NT2/D1 (cell line): ENCODE measurements around the gene CTDP1.

ENCODE experiments used
- SUZ12 ChIP-seq: IDR thresholded peaks from 2 replicates; pipeline ENCODE4 v1.6.1; 2011; ENCODE audit not compliant: insufficient read length, insufficient read depth; ENCODE audit errors: extremely low read depth
- YY1 ChIP-seq: IDR thresholded peaks from 2 replicates; pipeline ENCODE4 v1.6.1; 2011; ENCODE audit not compliant: insufficient read length, insufficient read depth
- ZNF274 ChIP-seq: IDR thresholded peaks from 2 replicates; pipeline ENCODE4 v1.6.1; 2011; ENCODE audit warnings: mild to moderate bottlenecking, low read depth, low read length

GRCh38 chr18:79642626-79643025, 37.0 kb upstream of the CTDP1 start:
- TF ChIP-seq ZNF274 (no peak), YY1 (no peak), SUZ12 (no peak)
